Tibial nerve (tissue), 4 donors: ENCODE results near the gene PRKCE. TPM values are rescaled to one million over a fixed set of nuclear protein-coding genes. Genes with fewer than 3 reads are reported as not detected.

Experiments used
- DNase-seq, 2 donors: peaks; one replicate each; pipeline ENCODE4 v3.0.0-alpha.2; 2019; ENCODE audit warnings: low spot score in 2 of 2
- H3K27ac ChIP-seq, 4 donors: fragments of 200-600 bp; sonication (generic) in 3 of 4; one replicate each; pipeline ENCODE4 v1.5.1; 2017 to 2019; ENCODE audit warnings: mild to moderate bottlenecking in 1 of 4
- H3K27me3 ChIP-seq, 2 donors: fragments of 200-600 bp; sonication (generic) in 1 of 2; one replicate each; pipeline versions ENCODE4 v1.5.1 to v1.6.0; 2017 to 2019
- H3K36me3 ChIP-seq, 3 donors: fragments of 200-600 bp; sonication (generic); one replicate each; pipeline ENCODE4 v1.5.1; 2018 to 2019
- H3K4me1 ChIP-seq, 4 donors: fragments of 200-600 bp; sonication (generic) in 3 of 4; one replicate each; pipeline ENCODE4 v1.5.1; 2017 to 2019
- H3K4me3 ChIP-seq, 4 donors: fragments of 200-600 bp; sonication (generic) in 3 of 4; one replicate each; pipeline ENCODE4 v1.5.1; 2017 to 2019; ENCODE audit warnings: mild to moderate bottlenecking in 1 of 4, moderate library complexity in 1 of 4
- H3K9me3 ChIP-seq, 4 donors: fragments of 200-600 bp; sonication (generic) in 3 of 4; one replicate each; pipeline ENCODE4 v1.5.1; 2017 to 2019
- CTCF ChIP-seq, 5 experiments: fragments of 200-600 bp in 3 of 5; fragments of 450-650 bp in 2 of 5; sonication (generic) in 3 of 5; IDR thresholded peaks; one replicate each; pipeline ENCODE4 v1.5.1; 2016 to 2019; ENCODE audit warnings: antibody characterized with exemption in 5 of 5, mild to moderate bottlenecking in 3 of 5, moderate library complexity in 2 of 5
- EP300 ChIP-seq, 2 donors: sonication (generic); formaldehyde crosslinking; IDR thresholded peaks; one replicate each; pipeline ENCODE4 v1.6.1; 2017; ENCODE audit warnings: antibody characterized with exemption in 2 of 2, mild to moderate bottlenecking in 1 of 2
- POLR2A ChIP-seq, 2 donors: fragments of 450-650 bp; IDR thresholded peaks; one replicate each; pipeline ENCODE4 v1.6.1; 2017; ENCODE audit warnings: antibody characterized with exemption in 2 of 2, mild to moderate bottlenecking in 2 of 2, moderate library complexity in 2 of 2
- WGBS, 2 donors: methylation state at CpG; one replicate each; pipeline ENCODE4 v1.1.5; 2018; 5-methylcytosine and 5-hydroxymethylcytosine counted together
- total RNA-seq, 4 donors: library from RNA; depleted of rRNA; stranded (reverse); fragments of >200 nt; gene quantifications; one replicate each; pipeline ENCODE4 v1.1.0, GENCODE V29; 2016

The PRKCE gene
- total RNA-seq, 4 donors from 2014 or later = 14.4 to 22.4 (median 17.9) TPM

- H3K27me3 ChIP-seq = no peaks in the 10 kb centered on the region
- no peak overlapping the region for H3K27ac ChIP-seq
- TF ChIP-seq EP300 (IDR thresholded peaks at IDR 0.05) (no peak), POLR2A (IDR thresholded peaks at IDR 0.05) (no peak), CTCF (IDR thresholded peaks at IDR 0.05) (no peak)
- 63 to 74% methylated on average over 3 of the region's 3 CpGs for WGBS, 2 donors
- no peak overlapping the region for H3K4me3 ChIP-seq
- DNase-seq = no peak
- no peaks in the 10 kb centered on the region for H3K9me3 ChIP-seq
- H3K36me3 ChIP-seq = no peaks in the 10 kb centered on the region
- H3K4me1 ChIP-seq = no peaks in the 10 kb centered on the region
These were observed 19.5 kb upstream of the PRKCE start for GRCh38 chr2:45631955-45632354.

GRCh38 chr2:45634223-45634622, 17.3 kb upstream of the PRKCE start:
- Histone ChIP-seq H3K4me1 (no peaks in the 10 kb centered on the region), H3K9me3 (no peaks in the 10 kb centered on the region), H3K36me3 (no peaks in the 10 kb centered on the region), H3K27ac (no peak overlapping the region), H3K27me3 (no peaks in the 10 kb centered on the region), H3K4me3 (no peak overlapping the region)
- DNase-seq = no peak
- 89 to 91% methylated on average over 5 of the region's 5 CpGs for WGBS, 2 donors
- TF ChIP-seq EP300 (IDR thresholded peaks at IDR 0.05) (no peak), POLR2A (IDR thresholded peaks at IDR 0.05) (no peak), CTCF (IDR thresholded peaks at IDR 0.05) (no peak)

- TF ChIP-seq POLR2A (IDR thresholded peaks at IDR 0.05) = no peak
- no peak for TF ChIP-seq CTCF (IDR thresholded peaks at IDR 0.05)
- no peak for TF ChIP-seq EP300 (IDR thresholded peaks at IDR 0.05)
- Histone ChIP-seq H3K36me3 (no peaks in the 10 kb centered on the region), H3K4me1 (no peaks in the 10 kb centered on the region), H3K9me3 (no peaks in the 10 kb centered on the region), H3K27me3 (no peaks in the 10 kb centered on the region), H3K27ac (no peak overlapping the region), H3K4me3 (no peak overlapping the region)
- 86 to 90% methylated on average over 5 of the region's 5 CpGs for WGBS, 2 donors
- no peak for DNase-seq
These were observed 15.5 kb upstream of the PRKCE start for GRCh38 chr2:45636008-45636407.

- 81 to 88% methylated on average over 5 of the region's 5 CpGs for WGBS, 2 donors
- Histone ChIP-seq H3K27ac (no peak overlapping the region), H3K27me3 (no peaks in the 10 kb centered on the region), H3K36me3 (no peaks in the 10 kb centered on the region), H3K4me1 (no peaks in the 10 kb centered on the region), H3K9me3 (no peaks in the 10 kb centered on the region), H3K4me3 (no peak overlapping the region)
- no peak for DNase-seq
- no peak for TF ChIP-seq CTCF (IDR thresholded peaks at IDR 0.05)
- TF ChIP-seq EP300 (IDR thresholded peaks at IDR 0.05) = no peak
These were observed 14.0 kb upstream of the PRKCE start for GRCh38 chr2:45637440-45637839.

GRCh38 chr2:45640576-45640975, 10.9 kb upstream of the PRKCE start:
- peaks cover 0 to 8% of the 10 kb centered on the region in 2 donors for H3K27me3 ChIP-seq
- H3K4me3 ChIP-seq = no peak overlapping the region
- no peaks in the 10 kb centered on the region for H3K9me3 ChIP-seq
- 75 to 79% methylated on average over 2 of the region's 2 CpGs for WGBS, 2 donors
- H3K4me1 ChIP-seq = peaks cover 0 to 13% (median 12%) of the 10 kb centered on the region in 4 donors
- TF ChIP-seq CTCF (IDR thresholded peaks at IDR 0.05) (no peak), POLR2A (IDR thresholded peaks at IDR 0.05) (no peak), EP300 (IDR thresholded peaks at IDR 0.05) (no peak)
- H3K27ac ChIP-seq = no peak overlapping the region
- no peak for DNase-seq
- H3K36me3 ChIP-seq = no peaks in the 10 kb centered on the region
